HG03066 (cell line): ENCODE results near the gene HIKESHI.
"Not testable (repeated sequence)": the region's sequence is repeated elsewhere in the genome, so short reads cannot be mapped to it uniquely, and the experiment has no call there.

Experiments
- ATAC-seq: cut with Tn5 transposase; IDR thresholded peaks from one replicate; pipeline ENCODE4 v1.9.1; 2021; ENCODE audit warnings: low read depth; ENCODE audit not compliant: unreplicated experiment

The HIKESHI gene

DNA sequence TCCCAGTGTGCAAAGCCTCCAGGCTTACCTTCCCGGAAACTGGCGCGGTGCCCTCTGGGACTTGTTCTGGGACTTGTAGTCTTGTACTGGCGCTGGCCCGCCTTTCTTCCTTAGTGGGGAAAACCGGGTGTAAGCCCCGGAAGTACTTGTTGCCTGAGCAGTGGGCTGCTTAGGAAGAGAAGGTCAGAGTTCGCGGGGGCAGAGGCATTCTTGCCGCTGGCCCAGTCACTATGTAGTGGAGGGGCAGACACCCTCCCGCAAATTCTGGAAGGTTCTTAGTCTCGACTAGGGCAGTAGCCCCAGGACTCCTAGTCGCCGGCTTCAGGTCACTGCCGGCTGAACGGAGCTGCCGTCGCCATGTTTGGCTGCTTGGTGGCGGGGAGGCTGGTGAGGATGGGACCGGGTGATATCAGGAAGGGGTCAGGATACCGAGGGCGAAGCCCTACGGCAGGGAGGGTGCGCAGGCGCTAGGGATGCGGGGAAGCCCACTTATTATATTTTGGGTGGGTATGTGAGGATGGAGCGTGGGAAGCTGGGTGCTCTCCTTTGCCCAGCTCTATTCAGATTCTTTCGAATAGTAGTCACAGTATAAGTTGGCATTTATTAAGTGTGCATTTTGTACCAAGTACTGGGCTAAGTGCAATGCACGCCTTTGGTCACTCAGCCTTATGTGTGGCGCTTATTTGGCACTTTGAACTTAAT is at the start of gene HIKESHI:
Gene HIKESHI (plus strand): TSS at position 149 of the 702 bp plus-strand sequence. CDS start 209 bp downstream, at position 358.
- ATAC-seq = peak; percentile 100

GRCh38 chr11:86255896-86256295 is 46.1 kb upstream of the HIKESHI start:
- ATAC-seq = peak; percentile 88

DNA sequence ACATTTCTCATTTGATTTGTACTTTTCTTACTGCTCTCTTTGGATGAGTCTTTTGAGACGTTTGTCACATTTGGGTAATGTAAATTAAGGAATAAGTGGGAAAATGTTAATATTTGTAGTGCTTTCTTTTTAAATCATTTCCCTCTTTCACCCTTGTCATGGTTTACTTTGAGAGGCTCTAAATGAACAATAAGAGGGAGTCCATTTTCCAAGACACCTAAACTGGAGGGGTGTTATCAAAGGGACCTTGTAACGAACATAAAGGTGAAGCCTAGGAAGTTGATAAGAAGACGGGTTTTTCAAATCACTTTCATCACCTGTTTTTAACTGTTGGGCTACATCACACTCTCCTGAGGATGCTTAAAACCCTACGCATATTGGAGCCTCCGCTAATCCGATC is 45.4 kb upstream of the HIKESHI start:
- ATAC-seq = no peak

- ATAC-seq = no peak
Measured at GRCh38 chr11:86257446-86257845, 44.6 kb upstream of the HIKESHI start.

GRCh38 chr11:86259730-86260129 is 42.3 kb upstream of the HIKESHI start:
- ATAC-seq = no peak

- no peak for ATAC-seq
Measured at GRCh38 chr11:86261328-86261727, 40.7 kb upstream of the HIKESHI start.

- no peak for ATAC-seq
Measured at GRCh38 chr11:86262387-86262786, 39.7 kb upstream of the HIKESHI start.

DNA sequence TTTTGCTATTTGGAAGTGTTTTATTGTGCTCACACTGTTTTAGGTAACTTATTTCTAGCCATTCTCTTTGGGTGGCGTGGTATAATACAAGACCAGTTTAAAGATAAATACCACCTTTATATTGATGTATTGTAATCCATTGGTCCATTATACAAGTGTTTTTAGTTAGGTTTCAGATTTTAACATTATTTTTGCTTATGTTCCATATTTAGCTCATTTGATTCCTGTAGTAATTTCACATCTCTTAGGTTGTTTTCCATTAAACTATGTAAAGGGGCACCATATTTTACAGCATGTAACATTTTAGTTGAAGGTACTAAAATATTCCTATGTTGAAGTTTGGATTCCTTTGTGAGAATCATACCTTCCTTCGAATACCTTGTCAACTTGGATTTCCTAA is 37.4 kb upstream of the HIKESHI start:
- no peak for ATAC-seq

DNA sequence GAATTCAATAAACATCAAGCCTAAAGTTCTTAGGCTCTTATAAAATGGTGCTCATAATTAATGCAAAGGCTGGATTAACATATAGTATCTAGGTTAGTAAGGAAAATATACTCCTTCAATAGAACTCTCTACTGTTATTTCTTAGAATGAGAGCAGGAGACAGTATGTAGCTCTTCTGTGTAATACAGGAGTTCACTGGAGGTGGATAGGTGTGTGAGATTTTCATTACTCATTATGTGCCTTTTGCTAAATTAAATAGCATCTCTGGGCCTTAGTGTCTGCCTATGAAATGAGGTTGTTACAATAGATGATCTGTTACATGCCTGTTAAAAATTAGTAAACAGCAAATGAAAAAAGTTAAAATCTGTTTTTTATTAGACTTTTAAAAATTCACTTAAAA is 36.8 kb upstream of the HIKESHI start:
- no peak for ATAC-seq

- no peak for ATAC-seq
Measured at GRCh38 chr11:86269645-86270044, 32.4 kb upstream of the HIKESHI start.

- no peak for ATAC-seq
Measured at GRCh38 chr11:86274503-86274902, 27.5 kb upstream of the HIKESHI start.

DNA sequence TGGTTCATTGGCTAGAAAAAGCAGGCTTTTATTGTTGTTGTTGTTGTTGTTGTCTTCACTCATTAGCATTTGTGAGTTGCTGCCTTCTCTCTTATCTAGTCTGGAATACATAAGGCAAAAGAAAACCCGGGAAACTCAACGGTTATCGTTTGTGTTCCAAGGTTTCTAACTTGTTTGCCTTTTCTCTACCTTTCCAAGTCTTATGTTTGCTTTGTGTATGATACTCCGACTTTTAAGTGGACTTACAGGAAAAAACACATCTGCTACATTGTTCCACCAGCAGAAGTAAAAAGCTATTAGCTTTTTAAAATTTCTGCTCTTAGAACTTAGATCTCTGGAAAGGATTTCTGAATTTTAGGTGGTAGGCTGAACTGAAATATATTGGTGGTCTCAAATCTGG is 27.0 kb upstream of the HIKESHI start:
- no peak for ATAC-seq

- no peak for ATAC-seq
Measured at GRCh38 chr11:86275493-86276370, 26.3 kb upstream of the HIKESHI start.

GRCh38 chr11:86277741-86278140 is 24.3 kb upstream of the HIKESHI start:
- ATAC-seq = no peak

DNA sequence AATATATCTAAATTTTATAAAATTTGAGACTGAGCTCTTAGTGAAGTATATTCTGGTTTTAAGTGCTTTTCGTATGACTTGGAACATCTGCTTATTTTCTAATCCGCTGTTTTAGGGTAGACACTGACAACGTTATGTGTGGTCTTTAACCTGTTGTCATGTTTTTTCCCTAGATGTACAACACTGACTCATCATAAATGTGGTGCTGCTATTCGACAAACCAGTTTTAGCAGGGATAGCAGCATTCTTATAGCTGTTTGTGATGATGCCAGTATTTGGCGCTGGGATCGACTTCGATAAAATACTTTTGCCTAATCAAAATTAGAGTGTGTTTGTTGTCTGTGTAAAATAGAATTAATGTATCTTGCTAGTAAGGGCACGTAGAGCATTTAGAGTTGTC is 23.8 kb upstream of the HIKESHI start:
- ATAC-seq = no peak

DNA sequence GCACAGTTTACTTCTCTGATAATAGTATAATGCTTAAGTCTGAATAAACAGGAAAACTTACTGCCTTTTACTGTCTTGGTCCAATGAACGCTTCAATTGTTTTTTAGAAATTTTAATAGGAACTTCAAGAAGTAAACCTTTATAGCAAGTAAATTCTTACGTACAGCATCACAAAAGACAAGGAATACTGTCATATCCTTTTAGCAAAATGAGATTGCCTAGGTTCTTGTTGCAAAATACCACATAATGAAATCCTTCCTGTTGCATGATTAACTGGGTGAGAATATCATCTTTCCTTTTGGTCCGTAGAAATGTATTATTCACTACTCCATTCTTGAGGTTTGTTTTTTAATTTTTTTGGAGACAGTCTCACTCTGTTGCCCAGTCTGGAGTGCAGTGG is 22.3 kb upstream of the HIKESHI start:
- no peak for ATAC-seq

DNA sequence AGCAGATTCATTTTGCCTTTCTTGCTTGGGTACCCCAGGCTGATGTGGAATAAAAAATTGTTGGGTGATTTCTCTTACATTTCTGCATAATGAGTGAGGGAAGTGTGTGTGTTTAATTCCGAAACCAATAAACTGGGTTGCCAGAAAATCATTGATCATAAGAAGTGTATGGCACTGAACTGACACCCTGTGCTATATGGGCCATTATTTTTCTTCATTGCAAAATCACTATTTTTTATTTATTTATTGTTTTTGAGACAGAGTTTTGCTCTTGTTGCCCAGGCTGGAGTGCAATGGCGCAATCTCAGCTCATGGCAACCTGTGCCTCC is 14.6 kb upstream of the HIKESHI start:
- no peak for ATAC-seq

DNA sequence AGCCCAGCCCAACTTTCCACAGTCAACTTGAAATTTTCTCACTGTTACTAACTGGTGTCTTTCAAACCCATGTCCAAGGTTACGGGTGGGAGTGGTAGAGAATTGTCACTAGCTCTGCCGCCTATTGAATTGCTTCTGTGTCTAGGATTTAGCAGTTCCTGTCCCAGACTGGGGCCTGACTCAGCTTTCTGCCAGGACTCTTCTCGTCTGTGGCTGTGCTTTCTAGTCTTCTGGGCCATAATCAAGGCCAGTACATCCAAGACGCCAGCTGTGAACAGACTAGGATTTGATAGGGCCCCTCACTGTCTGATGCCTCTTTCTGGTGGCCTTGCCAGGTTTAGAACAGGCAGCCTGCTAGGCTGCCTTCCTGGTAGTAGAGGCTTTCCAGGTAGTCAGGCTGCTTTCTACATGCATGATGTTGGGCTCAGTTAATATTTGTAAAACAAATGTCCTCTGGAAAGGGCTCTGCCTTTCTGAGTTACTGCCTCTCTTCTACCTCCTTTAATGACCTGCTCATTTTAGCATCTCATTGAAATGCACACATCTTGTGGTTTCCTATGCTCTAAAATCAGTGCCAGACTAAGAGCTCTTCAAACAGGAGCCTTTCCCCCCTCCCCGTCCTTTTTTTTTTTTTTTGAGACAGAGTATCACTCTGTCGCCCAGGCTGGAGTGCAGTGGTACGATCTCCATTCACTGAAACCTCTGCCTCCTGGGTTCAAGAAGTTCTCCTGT is 13.1 kb upstream of the HIKESHI start:
- ATAC-seq = no peak

DNA sequence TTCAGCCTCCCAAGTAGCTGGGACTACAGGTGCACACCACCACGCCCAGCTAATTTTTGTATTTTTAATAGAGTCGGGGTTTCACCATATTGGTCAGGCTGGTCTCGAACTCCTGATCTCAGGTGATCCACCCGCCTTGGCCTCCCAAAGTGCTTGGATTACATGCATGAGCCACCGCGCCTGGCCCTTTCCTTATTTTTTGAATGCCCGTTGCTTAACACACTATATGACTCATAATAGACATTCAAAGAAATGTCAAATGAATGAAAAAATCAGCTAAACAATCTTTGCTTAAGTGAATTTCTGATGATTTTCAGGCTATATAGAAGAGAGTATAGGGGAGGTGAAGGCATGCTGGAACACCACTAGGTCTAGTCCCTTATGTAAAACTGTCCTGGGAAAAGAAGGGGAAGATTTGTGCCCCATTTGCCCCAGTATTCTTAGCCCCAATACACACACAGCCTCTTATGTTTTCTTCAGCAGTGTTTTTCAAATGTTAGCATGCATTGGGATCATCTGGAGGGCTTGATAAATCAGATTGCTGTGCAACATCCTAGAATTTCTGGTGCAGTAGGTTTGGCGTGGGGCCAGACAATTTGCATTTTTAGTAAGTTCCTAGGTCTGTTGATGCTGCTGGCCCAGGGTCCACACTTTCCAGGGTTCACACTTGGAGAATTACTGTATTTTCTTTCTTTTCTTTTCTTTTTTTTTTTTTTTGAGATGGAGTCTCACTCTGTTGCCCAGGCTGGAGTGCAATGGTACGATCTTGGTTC is 12.3 kb upstream of the HIKESHI start:
- not testable (repeated sequence) for ATAC-seq

DNA sequence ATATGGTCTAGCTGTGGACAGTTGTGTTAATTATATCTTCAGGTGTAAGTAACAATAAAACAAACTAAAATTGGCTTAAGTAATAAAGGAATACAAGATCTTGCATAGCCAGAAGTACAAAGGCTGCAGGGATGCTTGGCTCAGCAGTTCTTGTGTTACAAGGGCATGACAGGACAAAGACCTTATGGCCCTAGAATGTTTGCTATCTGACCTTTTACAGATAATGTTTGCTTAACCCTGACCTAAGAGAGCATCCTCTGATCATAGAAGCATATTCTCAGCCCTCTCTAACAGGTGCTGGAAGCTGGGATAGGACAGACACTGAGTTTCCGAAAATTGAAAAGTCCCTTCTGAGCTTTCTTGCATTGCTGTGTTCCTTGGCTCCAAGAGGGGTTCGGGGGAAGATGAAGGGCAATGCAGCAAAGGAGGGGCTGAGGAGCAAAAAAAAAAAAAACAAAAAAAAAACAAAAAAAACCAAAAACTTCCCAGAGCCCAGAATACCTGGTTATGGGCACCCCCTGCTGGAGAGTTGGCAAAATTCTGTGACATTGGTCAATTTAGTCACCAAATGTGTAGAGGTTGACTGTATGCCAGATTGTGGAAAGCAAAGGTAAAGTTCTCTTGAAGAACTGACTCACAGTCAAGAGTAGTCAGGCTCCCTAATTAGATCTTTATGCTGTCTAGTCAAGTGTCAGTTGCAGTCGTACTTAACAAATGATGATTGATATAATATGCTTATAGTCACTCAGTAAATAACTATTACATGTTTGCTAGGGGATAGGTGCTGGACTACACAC is 10.4 kb upstream of the HIKESHI start:
- no peak for ATAC-seq
